H9 (cell line): ENCODE measurements around the gene ROBO1. TPM values are rescaled to one million over a fixed set of nuclear protein-coding genes. Genes with fewer than 3 reads are reported as not detected.

Source experiments
- DNase-seq: peaks from one replicate; pipeline ENCODE4 v3.0.0-alpha.2; 2017
- H2AFZ ChIP-seq: one replicate; pipeline ENCODE4 v1.6.1; 2013; ENCODE audit warnings: mild to moderate bottlenecking, low read length, control low read depth, moderate library complexity
- H2AK5ac ChIP-seq: 2 replicates; pipeline ENCODE4 v1.6.1; 2013; ENCODE audit warnings: low read length, control low read depth, mixed read lengths; ENCODE audit not compliant: insufficient read length
- H2BK120ac ChIP-seq: one replicate; pipeline ENCODE4 v1.6.1; 2013; ENCODE audit warnings: low read depth, mild to moderate bottlenecking, low read length, control low read depth, inconsistent platforms; ENCODE audit not compliant: poor library complexity, severe bottlenecking
- H2BK12ac ChIP-seq: 2 replicates; pipeline ENCODE4 v1.6.1; 2013; ENCODE audit warnings: low read length, control low read depth, mixed read lengths, low read depth; ENCODE audit not compliant: insufficient read length
- H2BK15ac ChIP-seq: 2 replicates; pipeline ENCODE4 v1.6.1; 2013; ENCODE audit warnings: low read depth, low read length, control low read depth
- H2BK20ac ChIP-seq: one replicate; pipeline ENCODE4 v1.6.1; 2013; ENCODE audit warnings: low read depth, mild to moderate bottlenecking, low read length, control low read depth, inconsistent platforms; ENCODE audit not compliant: poor library complexity, severe bottlenecking
- H2BK5ac ChIP-seq: 2 replicates; pipeline ENCODE4 v1.6.1; 2013; ENCODE audit warnings: low read length, control low read depth, mixed read lengths; ENCODE audit not compliant: insufficient read length
- H3K14ac ChIP-seq: 2 replicates; pipeline ENCODE4 v1.6.1; 2013; ENCODE audit warnings: low read length, control low read depth; ENCODE audit not compliant: insufficient read depth
- H3K18ac ChIP-seq: 2 replicates; pipeline ENCODE4 v1.6.1; 2013; ENCODE audit warnings: low read depth, mild to moderate bottlenecking, mixed read lengths, low read length, control low read depth; ENCODE audit not compliant: insufficient read length
- H3K23ac ChIP-seq: 2 replicates; pipeline ENCODE4 v1.6.1; 2013; ENCODE audit warnings: low read length, control low read depth, mixed read lengths, low read depth; ENCODE audit not compliant: insufficient read length
- H3K23me2 ChIP-seq: 2 replicates; pipeline ENCODE4 v1.6.1; 2013; ENCODE audit warnings: low read depth, mild to moderate bottlenecking, mixed read lengths, low read length, control low read depth; ENCODE audit not compliant: insufficient read length, poor library complexity, severe bottlenecking
- H3K27ac ChIP-seq: 2 replicates; pipeline ENCODE4 v1.5.1; 2013; ENCODE audit warnings: low read length, control low read depth, mixed read lengths, low read depth; ENCODE audit not compliant: insufficient read length
- H3K27me3 ChIP-seq: 2 replicates; pipeline ENCODE4 v1.6.1; 2013; ENCODE audit warnings: low read length, control low read depth, inconsistent platforms; ENCODE audit not compliant: insufficient read depth
- H3K4ac ChIP-seq: 2 replicates; pipeline ENCODE4 v1.6.1; 2013; ENCODE audit warnings: low read depth, mild to moderate bottlenecking, control low read depth, inconsistent platforms, low read length, moderate library complexity
- H3K4me1 ChIP-seq: 2 replicates; pipeline ENCODE4 v1.6.1; 2013; ENCODE audit warnings: low read length, control low read depth, inconsistent platforms; ENCODE audit not compliant: insufficient read depth
- H3K4me2 ChIP-seq: 2 replicates; pipeline ENCODE4 v1.6.1; 2013; ENCODE audit warnings: low read length, control low read depth, mixed read lengths; ENCODE audit not compliant: insufficient read length, insufficient read depth
- H3K56ac ChIP-seq: 2 replicates; pipeline ENCODE4 v1.6.1; 2013; ENCODE audit warnings: low read depth, mild to moderate bottlenecking, mixed read lengths, low read length, control low read depth; ENCODE audit not compliant: insufficient read length
- H3K79me1 ChIP-seq: 2 replicates; pipeline ENCODE4 v1.6.1; 2013; ENCODE audit warnings: low read depth, mild to moderate bottlenecking, moderate library complexity, low read length, control low read depth, inconsistent platforms; ENCODE audit not compliant: insufficient read depth, poor library complexity, severe bottlenecking
- H3K79me2 ChIP-seq: 2 replicates; pipeline ENCODE4 v1.6.1; 2013; ENCODE audit warnings: low read length, control low read depth, inconsistent platforms; ENCODE audit not compliant: insufficient read depth
- H3K9ac ChIP-seq: 2 replicates; pipeline ENCODE4 v1.6.1; 2013; ENCODE audit warnings: low read length, control low read depth, mixed read lengths; ENCODE audit not compliant: insufficient read length; ENCODE audit errors: extremely low read depth
- H3K9me3 ChIP-seq: one replicate; pipeline ENCODE4 v1.6.1; 2013; ENCODE audit warnings: low read depth, low read length, inconsistent platforms; ENCODE audit not compliant: control insufficient read depth
- H3T11ph ChIP-seq: one replicate; pipeline ENCODE4 v1.6.1; 2013; ENCODE audit warnings: mild to moderate bottlenecking, low read length, control low read depth, inconsistent platforms
- H4K20me1 ChIP-seq: one replicate; pipeline ENCODE4 v1.6.1; 2013; ENCODE audit not compliant: control insufficient read depth, insufficient read length, insufficient read depth
- H4K5ac ChIP-seq: 2 replicates; pipeline ENCODE4 v1.6.1; 2013; ENCODE audit warnings: low read depth, mild to moderate bottlenecking, mixed read lengths, low read length, control low read depth; ENCODE audit not compliant: insufficient read length
- H4K8ac ChIP-seq: replicated peaks from 2 replicates; pipeline ENCODE4 v1.6.1; 2013; ENCODE audit warnings: low read length, control low read depth, mixed read lengths, low read depth; ENCODE audit not compliant: insufficient read length
- H4K91ac ChIP-seq: 2 replicates; pipeline ENCODE4 v1.6.1; 2013; ENCODE audit warnings: low read depth, mild to moderate bottlenecking, moderate library complexity, mixed read lengths, low read length, control low read depth; ENCODE audit not compliant: insufficient read length
- H3K27ac Mint-ChIP-seq, 3 experiments: 2 replicates in 2 of 3; 3 replicates in 1 of 3; pipeline ENCODE4 v1.8.0; 2020 to 2021; ENCODE audit warnings: mixed read lengths in 3 of 3, mild to moderate bottlenecking in 1 of 3, moderate library complexity in 1 of 3
- H3K27me3 Mint-ChIP-seq: 2 replicates; pipeline ENCODE4 v1.8.0; 2021; ENCODE audit warnings: low read depth, mild to moderate bottlenecking, moderate library complexity, mixed read lengths
- H3K36me3 Mint-ChIP-seq, 3 experiments: 2 replicates in 2 of 3; 3 replicates in 1 of 3; pipeline ENCODE4 v1.8.0; 2020 to 2021; ENCODE audit warnings: low read depth in 3 of 3, mixed read lengths in 3 of 3; ENCODE audit not compliant: insufficient read depth in 1 of 3
- H3K4me1 Mint-ChIP-seq, 2 experiments: 2 replicates each; pipeline ENCODE4 v1.8.0; 2020; ENCODE audit warnings: mixed read lengths in 2 of 2
- H3K4me3 Mint-ChIP-seq, 2 experiments: 2 replicates in 1 of 2; 3 replicates in 1 of 2; pipeline ENCODE4 v1.8.0; 2020 to 2021; ENCODE audit warnings: mild to moderate bottlenecking in 2 of 2, mixed read lengths in 2 of 2, moderate library complexity in 1 of 2
- H3K9me3 Mint-ChIP-seq, 2 experiments: 2 replicates in 1 of 2; 3 replicates in 1 of 2; pipeline ENCODE4 v1.8.0; 2020; ENCODE audit warnings: mild to moderate bottlenecking in 2 of 2, mixed read lengths in 2 of 2, moderate library complexity in 1 of 2
- CTCF ChIP-seq: fragments of 200-600 bp; sonication (generic); conservative IDR thresholded peaks from 3 replicates; pipeline ENCODE4 v1.8.0; 2021; ENCODE audit warnings: antibody characterized with exemption, mild to moderate bottlenecking
- WGBS: extraction: QIAGEN DNeasy Blood & Tissue Kit; methylation state at CpG from one replicate; pipeline ENCODE4 v1.1.7; 2013; ENCODE audit warnings: missing lambda C conversion rate, low lambda C conversion rate, mixed read lengths; ENCODE audit not compliant: insufficient read length; ENCODE audit errors: extremely low coverage; 5-methylcytosine and 5-hydroxymethylcytosine counted together
- total RNA-seq: library from RNA; stranded (reverse); gene quantifications from 2 replicates; pipeline ENCODE4 v1.2.1, GENCODE V29; 2021

The ROBO1 gene
- total RNA-seq, 1 experiment from 2014 or later, result 62.7 TPM

- no peak overlapping the region for H3K27ac Mint-ChIP-seq
Observed at GRCh38 chr3:79139395-79140068, 628.3 kb downstream of the ROBO1 start.

More at GRCh38 chr3:79139395-79140068, 628.3 kb downstream of the ROBO1 start:
- Mint-ChIP-seq H3K4me3 (no peak overlapping the region), H3K9me3 (peaks cover 0 to 2% of the 10 kb centered on the region in 2 experiments; a peak in 3 of 5 replicates), H3K4me1 (peaks cover 17 to 18% of the 10 kb centered on the region in 2 experiments), H3K36me3 (no peaks in the 10 kb centered on the region), H3K27me3 (no peaks in the 10 kb centered on the region)
- no peak overlapping the region for H3K4ac ChIP-seq
- DNase-seq, result no peak
- no peak overlapping the region for H2BK12ac ChIP-seq
- H3K18ac ChIP-seq, result no peak overlapping the region
- H3K27ac ChIP-seq, result no peak overlapping the region
- TF ChIP-seq CTCF, result no peak
- H3K14ac ChIP-seq, result no peak overlapping the region
- no peak overlapping the region for H2BK15ac ChIP-seq
- no peak overlapping the region for H2AK5ac ChIP-seq
- H3K79me1 ChIP-seq, result no peaks in the 10 kb centered on the region
- no peaks in the 10 kb centered on the region for H3K79me2 ChIP-seq
- no peak overlapping the region for H4K5ac ChIP-seq
- no peaks in the 10 kb centered on the region for H4K20me1 ChIP-seq
- H3T11ph ChIP-seq, result no peak overlapping the region
- WGBS, result no CpG with 5 or more reads among the region's 7 CpGs
- H3K56ac ChIP-seq, result no peak overlapping the region
- no peaks in the 10 kb centered on the region for H3K9me3 ChIP-seq
- H3K4me2 ChIP-seq, result no peak overlapping the region
- H4K91ac ChIP-seq, result no peak overlapping the region
- H2AFZ ChIP-seq, result no peak overlapping the region
- no peak overlapping the region for H4K8ac ChIP-seq
- no peaks in the 10 kb centered on the region for H3K4me1 ChIP-seq
- no peaks in the 10 kb centered on the region for H3K23me2 ChIP-seq
- H3K27me3 ChIP-seq, result no peaks in the 10 kb centered on the region
- no peak overlapping the region for H2BK20ac ChIP-seq
- H2BK5ac ChIP-seq, result no peak overlapping the region
- no peak overlapping the region for H3K9ac ChIP-seq
- H2BK120ac ChIP-seq, result no peak overlapping the region
- H3K23ac ChIP-seq, result no peak overlapping the region
